Measurements from ENCODE around the gene CALHM3.
A peak's percentile ranks its signal among the peaks of the same experiment; 100 is the strongest.
"Not testable (repeated sequence)": the region's sequence is repeated elsewhere in the genome, so short reads cannot be mapped to it uniquely, and the experiment has no call there.

The CALHM3 gene

GRCh38 chr10:103501186-103501585, 22.1 kb upstream of the CALHM3 start:
- DNase-seq: no peak

DNA sequence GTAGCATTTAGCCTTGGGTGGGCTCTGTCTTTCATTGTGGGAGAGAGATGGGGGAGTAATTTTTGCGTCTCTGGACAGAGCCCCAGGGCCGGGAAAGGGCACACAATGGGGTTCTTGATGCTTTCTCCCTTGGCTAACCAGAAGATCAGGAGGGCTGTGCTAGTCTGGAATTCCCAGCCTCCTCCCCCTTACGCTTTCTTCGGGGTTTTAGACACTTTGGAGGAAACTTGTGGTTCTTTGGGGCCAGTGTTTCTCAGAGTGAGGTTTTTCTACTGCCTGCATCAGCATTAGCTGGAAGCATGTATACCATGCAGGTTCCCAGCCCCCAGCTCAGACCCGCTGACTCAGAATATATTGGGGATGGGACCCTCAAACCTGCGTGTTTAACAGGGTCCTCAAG, 21.4 kb upstream of the CALHM3 start:
- DNase-seq: no peak

DNA sequence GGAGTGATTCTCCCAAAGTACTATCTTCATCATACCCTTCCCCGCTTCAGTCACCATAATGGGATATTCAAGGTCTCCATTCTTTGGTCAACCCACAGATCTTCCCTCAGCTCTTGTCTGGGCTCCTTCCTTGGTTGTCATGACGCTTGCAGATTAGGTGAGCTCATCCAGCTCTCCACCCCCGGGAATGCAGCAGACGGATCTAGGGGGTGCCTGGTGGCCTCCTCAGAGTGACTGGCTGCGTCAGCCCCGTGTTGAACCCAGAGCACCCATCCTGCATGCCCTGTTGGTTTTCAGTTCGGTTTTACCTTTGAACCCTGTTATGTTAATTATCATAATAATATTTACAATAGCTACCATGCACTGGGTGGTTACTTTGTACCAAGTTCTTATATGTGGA, 20.8 kb upstream of the CALHM3 start:
- no peak for DNase-seq

DNA sequence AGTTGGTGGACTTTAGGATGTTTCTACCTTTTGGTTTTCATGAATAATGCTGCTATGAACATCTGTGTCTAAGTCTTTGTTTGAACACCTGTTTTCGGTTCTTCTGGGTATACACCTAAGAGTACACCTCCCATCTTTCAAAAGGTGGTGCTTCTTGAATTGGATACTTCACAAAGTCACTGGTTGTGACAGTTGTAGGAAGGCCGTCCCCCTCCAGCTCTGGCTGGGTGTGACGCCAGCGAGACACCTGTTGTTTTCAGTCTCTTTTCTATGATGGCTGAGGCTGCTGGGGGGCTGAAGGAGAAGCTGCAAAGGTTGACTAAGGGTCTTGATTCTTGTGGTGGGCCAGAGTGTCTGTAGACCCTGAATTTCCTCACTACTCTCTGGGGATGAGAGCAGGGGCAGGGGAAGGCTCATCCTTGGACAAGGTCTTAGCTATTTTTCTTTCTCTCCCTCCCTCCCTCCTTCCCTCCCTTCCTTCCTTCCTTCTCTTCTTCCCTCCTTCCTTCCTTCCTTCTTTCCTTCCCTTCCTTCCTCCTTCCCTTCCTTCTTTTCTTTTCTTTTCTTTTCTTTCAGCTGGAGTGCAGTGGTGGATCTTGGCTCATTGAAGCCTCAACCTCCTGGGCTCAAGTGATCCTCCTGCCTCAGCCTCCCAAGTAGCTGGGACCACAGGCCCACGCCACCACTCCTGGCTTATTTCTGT, 20.0 kb upstream of the CALHM3 start:
- no peak for DNase-seq

- DNase-seq: no peak
These were observed 18.3 kb upstream of the CALHM3 start for GRCh38 chr10:103497161-103497915.

GRCh38 chr10:103495321-103495720, 16.3 kb upstream of the CALHM3 start:
- DNase-seq: no peak

GRCh38 chr10:103493916-103494877, 15.2 kb upstream of the CALHM3 start:
- DNase-seq: peak; percentile 33

DNA sequence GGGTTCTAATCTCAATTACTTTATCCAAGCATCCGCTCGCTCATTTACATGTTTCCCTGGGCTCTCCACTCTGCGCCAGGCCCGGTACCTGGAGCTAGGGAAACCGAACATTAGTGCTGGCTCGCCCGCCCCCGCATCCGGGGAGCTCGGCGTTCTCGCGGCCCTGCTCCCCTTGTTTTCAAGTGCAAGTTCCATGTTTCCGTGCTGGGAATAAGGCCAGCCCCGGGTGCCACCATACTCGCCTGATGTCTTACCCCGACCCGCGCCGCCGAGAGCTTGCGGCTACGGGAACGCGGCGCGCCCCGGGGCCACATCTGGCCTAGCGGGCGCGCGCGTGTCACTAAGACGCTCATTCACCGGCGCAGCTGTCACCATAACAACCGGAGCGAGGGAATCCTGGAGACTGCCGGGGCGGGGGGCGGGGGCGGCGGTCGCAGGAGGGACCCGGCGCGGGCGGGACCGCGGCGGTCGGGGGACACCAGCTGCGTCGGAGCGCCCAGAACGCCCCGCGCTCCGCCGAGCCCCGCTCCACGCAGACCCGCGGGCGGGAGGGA, 14.4 kb upstream of the CALHM3 start, which contains the start of gene NEURL1:
Gene NEURL1 (plus strand): TSS at position 344 of the 554 bp plus-strand sequence. CDS start 683 bp downstream, outside the sequence.
- no peak for DNase-seq

DNA sequence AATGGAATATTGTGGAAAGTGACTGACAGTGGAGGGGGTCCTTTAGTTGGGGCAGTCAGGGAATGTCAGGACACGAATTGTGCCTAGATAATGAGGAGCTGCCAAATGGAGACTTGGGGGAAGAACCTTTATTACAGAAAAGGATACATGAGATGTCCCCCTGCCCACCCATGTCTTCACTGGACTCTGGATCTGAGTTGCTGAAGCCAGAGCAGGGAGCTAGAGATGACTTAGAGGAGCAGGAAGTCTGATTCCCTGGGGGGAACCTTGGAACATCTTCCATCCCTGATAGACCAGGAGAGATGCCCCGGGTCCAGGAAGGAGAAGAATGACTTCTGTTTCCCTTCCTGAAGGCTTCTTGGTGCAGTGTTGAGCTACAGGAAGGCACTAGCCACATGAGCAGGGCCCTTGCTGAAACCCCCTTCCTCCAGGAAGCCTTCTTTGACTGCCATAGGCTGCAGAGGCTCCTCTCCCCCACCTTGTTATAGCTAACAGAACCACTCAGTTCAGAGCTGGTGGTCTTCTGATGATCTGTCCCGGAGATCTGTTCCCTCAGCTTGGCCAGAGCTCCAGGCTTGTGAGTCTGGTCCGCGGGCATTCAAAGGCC, 13.7 kb upstream of the CALHM3 start:
- DNase-seq: no peak

GRCh38 chr10:103491729-103492364, 12.8 kb upstream of the CALHM3 start:
- no peak for DNase-seq

GRCh38 chr10:103490986-103491314, 11.9 kb upstream of the CALHM3 start:
- DNase-seq: no peak

DNA sequence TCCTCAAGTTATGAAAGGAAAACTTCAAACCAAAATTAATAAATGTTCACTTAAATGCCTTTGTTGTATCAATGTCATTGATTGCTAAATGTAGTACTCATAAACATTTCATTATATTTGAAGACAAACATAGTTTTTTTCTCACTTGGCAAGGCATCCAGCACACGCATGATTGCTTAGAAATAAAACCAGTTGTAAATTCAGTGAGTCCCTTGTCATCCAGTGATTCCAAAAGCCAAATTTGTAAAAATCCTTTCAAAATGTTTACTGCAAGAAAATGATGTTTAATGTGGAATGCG, 8.3 kb upstream of the CALHM3 start:
- DNase-seq: no peak

DNA sequence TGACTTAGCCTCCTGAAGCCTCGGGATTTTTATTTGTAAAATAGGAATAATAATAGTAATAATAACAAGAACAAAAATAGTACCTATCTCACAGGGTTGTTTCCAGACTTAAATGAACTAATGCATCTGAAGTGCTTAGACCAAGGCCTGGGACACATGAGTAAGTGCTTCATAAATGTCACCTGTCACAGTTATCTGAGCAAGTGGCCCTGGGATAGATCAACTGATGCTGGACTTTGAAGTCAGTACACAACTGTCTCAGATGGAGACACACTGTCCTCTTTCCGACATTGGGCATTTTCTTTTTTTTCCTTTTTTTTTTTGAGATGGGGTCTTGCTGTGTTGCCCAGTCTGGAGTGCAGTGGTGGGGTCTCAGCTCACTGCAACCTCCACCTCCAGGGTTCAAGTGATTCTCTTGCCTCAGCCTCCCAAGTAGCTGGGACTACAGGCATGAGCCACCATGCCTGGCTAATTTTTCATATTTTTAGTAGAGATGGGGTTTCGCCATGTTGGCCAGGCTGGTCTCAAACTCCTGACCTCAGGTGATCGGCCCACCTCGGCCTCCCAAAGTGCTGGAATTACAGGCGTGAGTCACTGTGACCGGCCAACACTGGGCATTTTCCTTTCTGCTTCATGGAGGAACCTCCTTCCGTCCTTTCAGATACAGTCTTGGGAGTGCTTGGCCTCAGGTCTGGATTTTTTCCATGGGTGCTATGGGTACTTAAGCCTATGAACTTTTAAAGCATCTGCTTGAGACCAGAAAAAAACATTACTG, 7.8 kb upstream of the CALHM3 start:
- DNase-seq: not testable (repeated sequence)

DNA sequence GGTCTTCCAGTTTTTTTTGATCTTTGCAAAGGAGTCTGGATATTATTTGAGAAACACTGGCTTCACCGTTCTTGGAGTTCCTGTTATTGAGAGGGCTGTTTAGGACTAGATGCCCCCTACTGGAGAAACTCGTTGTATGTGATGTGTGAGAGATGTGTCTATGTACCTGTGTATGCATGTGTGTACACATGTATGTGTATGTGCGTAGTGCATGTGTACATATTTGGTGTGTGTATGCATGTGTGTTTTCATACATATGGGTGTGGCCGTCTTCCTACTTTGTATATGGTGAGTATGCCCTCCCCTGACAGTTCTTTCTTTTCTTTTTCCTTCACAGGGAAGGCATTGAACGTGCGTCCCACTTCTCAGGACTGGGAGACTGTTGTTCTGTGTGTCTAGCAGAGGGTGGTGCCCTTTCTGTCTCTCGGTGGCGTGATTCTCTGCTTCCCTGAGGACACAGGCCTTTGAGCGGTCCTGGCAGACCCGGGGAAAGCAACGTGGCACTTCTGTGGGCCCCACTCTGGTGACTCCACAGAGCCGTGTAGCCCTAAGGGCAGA, 3.0 kb upstream of the CALHM3 start:
- peak; percentile 72 for DNase-seq

DNA sequence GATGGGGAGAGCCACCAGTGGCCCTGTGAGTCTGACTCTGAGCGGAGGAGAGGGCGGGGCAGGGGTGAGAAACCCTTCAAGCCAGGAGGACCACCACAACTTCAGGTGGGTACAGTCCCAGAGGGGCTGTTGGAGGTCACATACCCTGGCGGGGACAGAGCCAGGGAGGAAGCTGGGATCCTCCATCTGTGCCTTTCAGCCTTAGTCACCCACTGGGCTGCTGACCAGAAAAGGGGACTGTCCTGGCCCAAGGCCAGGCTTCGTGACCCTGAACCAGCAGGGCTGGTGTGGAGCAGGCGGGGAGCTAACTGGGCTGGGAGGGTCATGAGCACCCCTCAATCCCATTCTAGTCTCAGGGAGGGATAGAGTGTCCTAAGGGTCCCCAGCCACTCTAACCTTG, 1.5 kb upstream of the CALHM3 start:
- DNase-seq: no peak

DNA sequence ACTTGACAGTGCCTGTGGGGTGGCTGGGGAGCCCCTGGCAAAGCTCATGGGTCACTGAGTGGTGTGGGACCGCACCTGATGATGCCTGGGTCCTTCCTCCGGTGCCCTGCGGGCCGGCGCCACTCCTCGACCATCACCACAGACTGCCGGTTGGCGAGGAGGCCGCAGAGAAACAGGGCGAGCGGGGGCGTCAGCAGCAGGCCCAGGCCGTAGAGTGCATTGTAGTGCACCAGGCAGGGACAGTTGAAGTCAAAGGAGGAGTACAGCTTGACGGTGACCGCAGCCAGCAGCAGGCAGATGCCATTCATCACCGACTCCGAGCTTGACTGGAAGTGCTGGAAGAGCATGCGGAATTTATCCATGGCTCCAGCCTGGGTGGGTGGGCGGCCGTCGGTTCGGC, 369 bp downstream of the CALHM3 start:
- DNase-seq: no peak

DNA sequence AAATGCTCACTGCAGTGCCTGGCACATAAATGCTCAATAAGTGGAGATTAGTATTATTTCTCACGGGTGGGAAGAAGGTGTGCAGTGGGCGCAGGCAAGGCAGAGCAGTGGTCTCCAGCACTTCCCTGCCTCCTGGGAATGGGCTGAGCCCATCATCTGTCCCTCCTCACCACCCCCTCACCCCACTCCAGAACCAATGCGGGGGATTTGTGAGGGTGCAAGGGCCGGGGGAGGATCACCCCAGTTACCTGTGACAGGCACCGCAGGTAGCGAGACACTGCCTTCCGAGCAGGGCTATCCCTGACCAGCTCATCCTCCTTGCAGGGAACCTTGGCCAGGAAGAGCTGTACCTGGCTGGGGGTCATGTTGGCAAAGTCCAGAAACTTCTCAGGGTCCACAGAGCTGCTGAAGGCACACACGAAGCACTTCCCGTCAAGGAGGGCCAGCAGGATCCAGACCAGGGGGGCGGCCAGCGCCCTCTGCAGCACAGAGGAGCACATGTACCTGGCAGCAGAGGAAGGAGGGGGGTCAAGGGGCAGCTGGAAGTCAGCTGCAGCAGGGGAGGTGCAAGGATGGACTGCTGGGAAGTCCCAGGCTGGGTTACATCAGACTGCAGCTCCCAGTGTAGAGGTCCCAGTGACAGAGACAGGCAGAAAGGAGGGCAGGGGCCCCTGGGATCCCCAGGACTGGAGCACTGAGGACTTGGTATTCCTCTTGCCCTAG, 2.8 kb downstream of the CALHM3 start:
- no peak for DNase-seq

DNA sequence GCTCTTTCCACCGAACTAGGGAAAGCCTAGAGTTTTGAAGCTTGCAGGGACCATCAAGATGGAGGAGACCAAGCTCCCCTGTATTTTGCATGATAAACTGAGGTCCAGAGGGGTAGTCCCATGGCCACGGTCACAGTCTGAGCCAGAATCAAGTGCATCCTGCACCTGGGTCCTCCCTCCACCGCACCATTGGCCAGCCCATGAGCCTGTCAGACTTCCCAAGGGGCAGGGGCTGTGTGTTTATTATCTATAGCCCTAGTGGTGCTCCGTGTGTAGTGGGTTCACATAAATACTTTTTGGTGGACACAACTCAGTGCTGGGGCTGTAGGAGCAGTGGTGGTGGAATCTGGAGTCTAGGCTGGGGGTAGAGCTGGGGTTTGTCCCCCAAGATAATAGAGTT, 3.6 kb downstream of the CALHM3 start:
- no peak for DNase-seq

- DNase-seq: no peak
These were observed 5.0 kb downstream of the CALHM3 start for GRCh38 chr10:103474077-103474476.

- DNase-seq: no peak
These were observed 5.8 kb downstream of the CALHM3 start for GRCh38 chr10:103473261-103473671.
